OCI-LY1 (cell line): ENCODE data around the gene LGALS9B.
"Not testable (repeated sequence)": the region's sequence is repeated elsewhere in the genome, so short reads cannot be mapped to it uniquely, and the experiment has no call there.

ENCODE experiments used
- CTCF ChIP-seq: fragments of 200-600 bp; sonication (generic), shearing (Covaris generic); IDR thresholded peaks from 2 replicates; pipeline ENCODE4 v1.5.1; 2017; ENCODE audit warnings: mild to moderate bottlenecking, antibody characterized with exemption, low read length, moderate library complexity, mixed read lengths
- EZH2 ChIP-seq: fragments of 200-600 bp; sonication (generic), shearing (Covaris generic); IDR thresholded peaks from 2 replicates; pipeline ENCODE4 v1.8.0; 2017; ENCODE audit warnings: borderline replicate concordance, mixed run types, mild to moderate bottlenecking, antibody characterized with exemption, low read length, moderate library complexity, mixed read lengths

GRCh38 chr17:20447534-20448321 lies 19.6 kb downstream of the LGALS9B start:
- not testable (repeated sequence) for TF ChIP-seq CTCF, EZH2
